Neural progenitor cell (in vitro differentiated cells): ENCODE results near the gene CETN1. TPM values are rescaled to one million over a fixed set of nuclear protein-coding genes. Genes with fewer than 3 reads are reported as not detected.

ENCODE experiments used
- DNase-seq: peaks from one replicate; pipeline ENCODE4 v3.0.0-alpha.2; 2016; ENCODE audit warnings: low spot score
- H2AFZ ChIP-seq: fragments of 200-600 bp; sonication (generic); replicated peaks from 2 replicates; pipeline ENCODE4 v1.6.1; 2016; ENCODE audit warnings: antibody characterized with exemption
- H3F3A ChIP-seq: fragments of 200-600 bp; sonication (generic); 2 replicates; pipeline ENCODE4 v1.6.1; 2016; ENCODE audit warnings: antibody characterized with exemption, low read depth
- H3K27ac ChIP-seq: fragments of 200-600 bp; sonication (generic); 2 replicates; pipeline ENCODE4 v1.5.1; 2016; ENCODE audit warnings: mild to moderate bottlenecking
- H3K27me3 ChIP-seq: fragments of 200-600 bp; sonication (generic); 2 replicates; pipeline ENCODE4 v1.6.1; 2016; ENCODE audit warnings: mild to moderate bottlenecking, moderate library complexity
- H3K36me3 ChIP-seq: fragments of 200-600 bp; sonication (generic); 2 replicates; pipeline ENCODE4 v1.5.1; 2016
- H3K4me1 ChIP-seq: fragments of 200-600 bp; sonication (generic); 2 replicates; pipeline ENCODE4 v1.6.1; 2016; ENCODE audit warnings: mixed run types
- H3K4me2 ChIP-seq: fragments of 200-600 bp; sonication (generic); 2 replicates; pipeline ENCODE4 v1.6.1; 2016
- H3K4me3 ChIP-seq: fragments of 200-600 bp; sonication (generic); 2 replicates; pipeline ENCODE4 v1.5.1; 2016
- H3K79me2 ChIP-seq: fragments of 200-600 bp; sonication (generic); 2 replicates; pipeline ENCODE4 v1.6.1; 2016; ENCODE audit warnings: low read depth
- H3K9ac ChIP-seq: fragments of 200-600 bp; sonication (generic); 2 replicates; pipeline ENCODE4 v1.6.1; 2016
- H3K9me3 ChIP-seq: fragments of 200-600 bp; sonication (generic); 2 replicates; pipeline ENCODE4 v1.5.1; 2016; ENCODE audit warnings: low read depth
- H4K20me1 ChIP-seq: fragments of 200-600 bp; sonication (generic); 2 replicates; pipeline ENCODE4 v1.6.1; 2016; ENCODE audit warnings: low read depth
- H3K27ac Mint-ChIP-seq: 3 replicates; pipeline ENCODE4 v1.8.0; 2021; ENCODE audit warnings: mixed read lengths
- H3K27me3 Mint-ChIP-seq: 2 replicates; pipeline ENCODE4 v1.8.0; 2022; ENCODE audit warnings: low read depth, mild to moderate bottlenecking, inconsistent platforms, moderate library complexity, mixed read lengths; ENCODE audit not compliant: insufficient read depth
- H3K36me3 Mint-ChIP-seq: 3 replicates; pipeline ENCODE4 v1.8.0; 2021; ENCODE audit warnings: mixed read lengths
- H3K4me1 Mint-ChIP-seq: 3 replicates; pipeline ENCODE4 v1.8.0; 2021; ENCODE audit warnings: mixed read lengths
- H3K4me3 Mint-ChIP-seq: 3 replicates; pipeline ENCODE4 v1.8.0; 2021; ENCODE audit warnings: mild to moderate bottlenecking, moderate library complexity, mixed read lengths
- H3K9me3 Mint-ChIP-seq: 3 replicates; pipeline ENCODE4 v1.8.0; 2020; ENCODE audit warnings: mixed read lengths
- CTCF ChIP-seq: fragments of 200-600 bp; sonication (generic); IDR thresholded peaks from 2 replicates; pipeline ENCODE4 v1.5.1; 2017; ENCODE audit warnings: antibody characterized with exemption, mild to moderate bottlenecking
- EZH2 ChIP-seq: fragments of 200-600 bp; sonication (generic); IDR thresholded peaks from 2 replicates; pipeline ENCODE4 v1.6.1; 2017; ENCODE audit warnings: antibody characterized with exemption, mild to moderate bottlenecking, moderate library complexity
- EZH2phosphoT487 ChIP-seq: fragments of 200-600 bp; sonication (generic); IDR thresholded peaks from 2 replicates; pipeline ENCODE4 v1.6.1; 2017; ENCODE audit warnings: antibody characterized with exemption
- total RNA-seq: library from RNA; depleted of rRNA; stranded (reverse); fragments of >200 nt; gene quantifications from 2 replicates; pipeline ENCODE4 v1.2.3, GENCODE V29; 2015; ENCODE audit warnings: low replicate concordance

Gene CETN1
- total RNA-seq, 1 donor from 2014 or later, result not detected

- no peaks in the 10 kb centered on the region for H3K36me3 Mint-ChIP-seq
- peak; percentile 87 for DNase-seq
- peak overlapping the region; percentile 55 for H3K4me3 Mint-ChIP-seq
- H3K36me3 ChIP-seq, result no peaks in the 10 kb centered on the region
- no peaks in the 10 kb centered on the region for H4K20me1 ChIP-seq
- H3K9ac ChIP-seq, result no peak overlapping the region
- peaks cover 2% of the 10 kb centered on the region for H3K9me3 Mint-ChIP-seq
- H3K4me1 Mint-ChIP-seq, result peaks cover 16% of the 10 kb centered on the region
- H3K27me3 ChIP-seq, result peaks cover 19% of the 10 kb centered on the region
- H3F3A ChIP-seq, result peaks cover 7% of the 10 kb centered on the region
- H3K4me1 ChIP-seq, result no peaks in the 10 kb centered on the region
- no peak overlapping the region for H3K27ac Mint-ChIP-seq
- H3K4me3 ChIP-seq, result peak overlapping the region; percentile 13
- H3K79me2 ChIP-seq, result no peaks in the 10 kb centered on the region
- H3K9me3 ChIP-seq, result no peaks in the 10 kb centered on the region
- H2AFZ ChIP-seq, result peak overlapping the region; percentile 30
- H3K27ac ChIP-seq, result no peak overlapping the region
- TF ChIP-seq CTCF (no peak), EZH2phosphoT487 (no peak), EZH2 (no peak)
- peaks cover 12% of the 10 kb centered on the region for H3K27me3 Mint-ChIP-seq
- H3K4me2 ChIP-seq, result peak overlapping the region; percentile 53
These were observed 16.2 kb downstream of the CETN1 start for GRCh38 chr18:596288-596881.

- Histone ChIP-seq H4K20me1 (no peaks in the 10 kb centered on the region), H3K27ac (no peak overlapping the region), H3K4me2 (no peak overlapping the region), H3K27me3 (peaks cover 19% of the 10 kb centered on the region), H2AFZ (no peak overlapping the region), H3K79me2 (no peaks in the 10 kb centered on the region), H3K9ac (no peak overlapping the region), H3F3A (peaks cover 7% of the 10 kb centered on the region), H3K9me3 (no peaks in the 10 kb centered on the region), H3K4me3 (no peak overlapping the region), H3K36me3 (no peaks in the 10 kb centered on the region), H3K4me1 (no peaks in the 10 kb centered on the region)
- no peak overlapping the region for H3K27ac Mint-ChIP-seq
- H3K36me3 Mint-ChIP-seq, result no peaks in the 10 kb centered on the region
- peaks cover 16% of the 10 kb centered on the region for H3K4me1 Mint-ChIP-seq
- DNase-seq, result no peak
- peak overlapping the region; percentile 55 for H3K4me3 Mint-ChIP-seq
- H3K27me3 Mint-ChIP-seq, result peaks cover 6% of the 10 kb centered on the region
- TF ChIP-seq EZH2phosphoT487, result no peak
- TF ChIP-seq CTCF, result no peak
- no peak for TF ChIP-seq EZH2
- H3K9me3 Mint-ChIP-seq, result peaks cover 2% of the 10 kb centered on the region
These were observed 18.0 kb downstream of the CETN1 start for GRCh38 chr18:598124-598589.

GRCh38 chr18:600107-600506 lies 19.9 kb downstream of the CETN1 start:
- Histone ChIP-seq H3K9ac (no peak overlapping the region), H3K27ac (no peak overlapping the region), H3K4me1 (no peaks in the 10 kb centered on the region), H3K9me3 (no peaks in the 10 kb centered on the region), H3K36me3 (no peaks in the 10 kb centered on the region), H3K79me2 (no peaks in the 10 kb centered on the region), H3K27me3 (peaks cover 19% of the 10 kb centered on the region), H3F3A (peaks cover 7% of the 10 kb centered on the region), H4K20me1 (no peaks in the 10 kb centered on the region), H3K4me2 (no peak overlapping the region), H2AFZ (no peak overlapping the region), H3K4me3 (no peak overlapping the region)
- Mint-ChIP-seq H3K36me3 (no peaks in the 10 kb centered on the region), H3K27ac (no peak overlapping the region), H3K4me3 (no peak overlapping the region), H3K4me1 (peaks cover 16% of the 10 kb centered on the region), H3K9me3 (no peaks in the 10 kb centered on the region), H3K27me3 (peaks cover 4% of the 10 kb centered on the region)
- no peak for TF ChIP-seq CTCF
- TF ChIP-seq EZH2, result no peak
- TF ChIP-seq EZH2phosphoT487, result no peak
- no peak for DNase-seq
